ENCODE data around the gene SMIM35. TPM values are rescaled to one million over a fixed set of nuclear protein-coding genes. Genes with fewer than 3 reads are reported as not detected.
A peak's percentile ranks its signal among the peaks of the same experiment; 100 is the strongest.

Gene SMIM35
- total and polyA plus RNA-seq, 7 donors, result 0.09 TPM; not detected in 6

- Histone ChIP-seq H3K9me3 (no peaks in the 10 kb centered on the region), H3K4me3 (no peak overlapping the region), H3K27me3 (ENCODE audit: insufficient read depth in 3 of 3, low read length in 2 of 3) (no peaks in the 10 kb centered on the region), H3K4me1 (no peaks in the 10 kb centered on the region), H3K36me3 (ENCODE audit: insufficient read depth in 1 of 2, low read depth in 1 of 2) (no peaks in the 10 kb centered on the region), H3K27ac (no peak overlapping the region)
- intact Hi-C loops (cut with DNase I), result no loop called here
- TF ChIP-seq CTCF (IDR thresholded peaks at IDR 0.05), result no peak
- ATAC-seq, result no peak
- no peak for DNase-seq
- 76 to 82% (median 78%) methylated on average over 3 of the region's 3 CpGs for WGBS, 3 donors
These were observed 15.2 kb downstream of the SMIM35 start for GRCh38 chr11:118071416-118072030.

- H3K4me1 ChIP-seq, result no peaks in the 10 kb centered on the region
- intact Hi-C loops (cut with DNase I), result no loop called here
- no peak overlapping the region for H3K4me3 ChIP-seq
- no peak for ATAC-seq
- no peak for TF ChIP-seq CTCF (IDR thresholded peaks at IDR 0.05)
- no peaks in the 10 kb centered on the region for H3K27me3 ChIP-seq (ENCODE audit: insufficient read depth in 3 of 3, low read length in 2 of 3)
- H3K9me3 ChIP-seq, result no peaks in the 10 kb centered on the region
- no peak overlapping the region for H3K27ac ChIP-seq
- DNase-seq, result peak in 1 of 2 donors; percentile 8
- H3K36me3 ChIP-seq (ENCODE audit: insufficient read depth in 1 of 2, low read depth in 1 of 2), result no peaks in the 10 kb centered on the region
- 88 to 91% (median 89%) methylated on average over 10 of the region's 10 CpGs for WGBS, 3 donors
These were observed 17.7 kb downstream of the SMIM35 start for GRCh38 chr11:118068945-118069612.

- intact Hi-C loops (cut with DNase I), result no loop called here
- TF ChIP-seq CTCF (IDR thresholded peaks at IDR 0.05), result no peak
- ATAC-seq, result no peak
- peak in 1 of 2 donors; percentile 26 for DNase-seq
- no peaks in the 10 kb centered on the region for H3K4me1 ChIP-seq
- no peak overlapping the region for H3K4me3 ChIP-seq
- WGBS, 3 donors, result 58 to 71% (median 63%) methylated on average over 24 of the region's 24 CpGs
- H3K9me3 ChIP-seq, result no peaks in the 10 kb centered on the region
- no peaks in the 10 kb centered on the region for H3K36me3 ChIP-seq (ENCODE audit: insufficient read depth in 1 of 2, low read depth in 1 of 2)
- H3K27ac ChIP-seq, result no peak overlapping the region
- H3K27me3 ChIP-seq (ENCODE audit: insufficient read depth in 3 of 3, low read length in 2 of 3), result no peaks in the 10 kb centered on the region
These were observed 18.4 kb downstream of the SMIM35 start for GRCh38 chr11:118068206-118068944.

- 80 to 87% (median 85%) methylated on average over 8 of the region's 8 CpGs for WGBS, 3 donors
- ATAC-seq (no peak), DNase-seq (no peak)
- Histone ChIP-seq H3K4me1 (no peaks in the 10 kb centered on the region), H3K9me3 (no peaks in the 10 kb centered on the region), H3K4me3 (no peak overlapping the region), H3K27ac (no peak overlapping the region), H3K27me3 (ENCODE audit: insufficient read depth in 3 of 3, low read length in 2 of 3) (no peaks in the 10 kb centered on the region), H3K36me3 (ENCODE audit: insufficient read depth in 1 of 2, low read depth in 1 of 2) (no peaks in the 10 kb centered on the region)
- no peak for TF ChIP-seq CTCF (IDR thresholded peaks at IDR 0.05)
- intact Hi-C loops (cut with DNase I), result no loop called here
These were observed 19.8 kb downstream of the SMIM35 start for GRCh38 chr11:118067006-118067405.

Data from psoas muscle (tissue), 8 donors.